A549 (cell line): ENCODE measurements around the gene DAD1.
A peak's percentile ranks its signal among the peaks of the same experiment; 100 is the strongest.

ENCODE experiments used
- CHD2 ChIP-seq: fragments of 150-350 bp; IDR thresholded peaks from 2 replicates; pipeline ENCODE4 v1.6.1; 2014; ENCODE audit warnings: low read length; ENCODE audit not compliant: partially characterized antibody
- CHD4 ChIP-seq: fragments of 200-600 bp; sonication (generic); IDR thresholded peaks from 2 replicates; pipeline ENCODE4 v1.6.1; 2016; ENCODE audit warnings: antibody characterized with exemption, mild to moderate bottlenecking, borderline replicate concordance
- EP300 ChIP-seq, 2 experiments: fragments of >200 bp; sonication (Bioruptor Twin); formaldehyde crosslinking; IDR thresholded peaks; 2 replicates in 1 of 2; 3 replicates in 1 of 2; pipeline ENCODE4 v1.6.1; 2016 to 2017
- ESRRA ChIP-seq: fragments of 150-350 bp; IDR thresholded peaks from 2 replicates; pipeline ENCODE4 v1.6.1; 2014; ENCODE audit warnings: mild to moderate bottlenecking, low read length, borderline replicate concordance
- FOSB ChIP-seq: fragments of 250-450 bp; sonication (Bioruptor Pico); IDR thresholded peaks from 2 replicates; pipeline ENCODE4 v1.5.0; 2020; ENCODE audit warnings: mild to moderate bottlenecking, moderate library complexity
- GATA3 ChIP-seq: IDR thresholded peaks from 2 replicates; pipeline ENCODE4 v1.6.1; 2012; ENCODE audit warnings: borderline replicate concordance
- JUN ChIP-seq, 2 experiments: fragments of >200 bp; sonication (Bioruptor Twin); formaldehyde crosslinking; IDR thresholded peaks; 2 replicates in 1 of 2; 3 replicates in 1 of 2; pipeline ENCODE4 v1.6.1; 2016 to 2017
- MAZ ChIP-seq: fragments of 150-350 bp; IDR thresholded peaks from 2 replicates; pipeline ENCODE4 v1.6.1; 2014; ENCODE audit warnings: antibody characterized with exemption, low read depth, low read length, borderline replicate concordance
- POLR2A ChIP-seq: IDR thresholded peaks from 2 replicates; pipeline ENCODE4 v1.6.1; 2012; ENCODE audit warnings: mild to moderate bottlenecking, low read length
- RAD21 ChIP-seq, 2 experiments: fragments of >200 bp in 1 of 2; sonication (Bioruptor Twin) in 1 of 2; formaldehyde crosslinking in 1 of 2; IDR thresholded peaks in 1 of 2; conservative IDR thresholded peaks in 1 of 2; 2 replicates in 1 of 2; 3 replicates in 1 of 2; pipeline ENCODE4 v1.6.1; 2012 to 2018; ENCODE audit warnings: inconsistent platforms in 1 of 2
- RCOR1 ChIP-seq: fragments of 150-350 bp; IDR thresholded peaks from 2 replicates; pipeline ENCODE4 v1.6.1; 2014; ENCODE audit warnings: antibody characterized with exemption, low read length, low read depth
- ZC3H11A ChIP-seq: fragments of 450-650 bp; IDR thresholded peaks from 2 replicates; pipeline ENCODE4 v1.6.1; 2014; ENCODE audit warnings: antibody characterized with exemption, mild to moderate bottlenecking
- TF ChIP-seq, protein P1 (sequence below): fragments of >200 bp; sonication (Bioruptor Twin); formaldehyde crosslinking; IDR thresholded peaks from 3 replicates; pipeline ENCODE4 v1.5.1; 2016

DNA sequence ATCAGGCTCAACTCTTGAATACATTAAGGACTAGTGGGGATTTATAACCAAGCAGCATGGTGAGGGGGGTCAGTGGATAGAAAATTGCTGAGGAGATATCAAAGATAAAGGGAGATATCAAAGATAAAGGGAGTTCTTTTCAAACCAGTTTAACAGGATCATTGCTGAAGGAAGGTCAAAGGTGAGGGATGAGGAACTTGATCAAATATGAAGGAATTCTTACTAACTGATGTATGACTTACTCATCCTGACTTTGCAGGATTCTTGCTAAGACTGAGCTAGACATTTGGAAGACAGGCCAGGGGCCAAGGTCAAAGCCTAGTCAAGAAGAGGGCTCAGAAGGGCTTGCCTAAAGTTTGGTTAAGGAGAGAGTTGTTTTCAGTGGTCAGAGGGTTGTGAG lies 13.8 kb upstream of the DAD1 start:
- TF ChIP-seq GATA3: peak; percentile 79; the same call in 1 of the 2 replicates
- TF ChIP-seq MAZ: no peak
- TF ChIP-seq ZC3H11A: no peak
- TF ChIP-seq, protein P1, sequence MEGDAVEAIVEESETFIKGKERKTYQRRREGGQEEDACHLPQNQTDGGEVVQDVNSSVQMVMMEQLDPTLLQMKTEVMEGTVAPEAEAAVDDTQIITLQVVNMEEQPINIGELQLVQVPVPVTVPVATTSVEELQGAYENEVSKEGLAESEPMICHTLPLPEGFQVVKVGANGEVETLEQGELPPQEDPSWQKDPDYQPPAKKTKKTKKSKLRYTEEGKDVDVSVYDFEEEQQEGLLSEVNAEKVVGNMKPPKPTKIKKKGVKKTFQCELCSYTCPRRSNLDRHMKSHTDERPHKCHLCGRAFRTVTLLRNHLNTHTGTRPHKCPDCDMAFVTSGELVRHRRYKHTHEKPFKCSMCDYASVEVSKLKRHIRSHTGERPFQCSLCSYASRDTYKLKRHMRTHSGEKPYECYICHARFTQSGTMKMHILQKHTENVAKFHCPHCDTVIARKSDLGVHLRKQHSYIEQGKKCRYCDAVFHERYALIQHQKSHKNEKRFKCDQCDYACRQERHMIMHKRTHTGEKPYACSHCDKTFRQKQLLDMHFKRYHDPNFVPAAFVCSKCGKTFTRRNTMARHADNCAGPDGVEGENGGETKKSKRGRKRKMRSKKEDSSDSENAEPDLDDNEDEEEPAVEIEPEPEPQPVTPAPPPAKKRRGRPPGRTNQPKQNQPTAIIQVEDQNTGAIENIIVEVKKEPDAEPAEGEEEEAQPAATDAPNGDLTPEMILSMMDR: no peak
- TF ChIP-seq POLR2A: no peak
- no peak for TF ChIP-seq CHD2
- TF ChIP-seq ESRRA: no peak
- TF ChIP-seq FOSB: no peak
- TF ChIP-seq RAD21 (conservative IDR thresholded peaks at IDR 0.05 in 1 of 2, IDR thresholded peaks at IDR 0.05 in 1 of 2): no peak
- TF ChIP-seq RCOR1: no peak
- no peak for TF ChIP-seq CHD4
- no peak for TF ChIP-seq JUN (IDR thresholded peaks at IDR 0.05)
- TF ChIP-seq EP300 (IDR thresholded peaks at IDR 0.05): no peak
